ENCODE data around the gene CTPS1. TPM values are rescaled to one million over a fixed set of nuclear protein-coding genes. Genes with fewer than 3 reads are reported as not detected.

The CTPS1 gene, protein sequence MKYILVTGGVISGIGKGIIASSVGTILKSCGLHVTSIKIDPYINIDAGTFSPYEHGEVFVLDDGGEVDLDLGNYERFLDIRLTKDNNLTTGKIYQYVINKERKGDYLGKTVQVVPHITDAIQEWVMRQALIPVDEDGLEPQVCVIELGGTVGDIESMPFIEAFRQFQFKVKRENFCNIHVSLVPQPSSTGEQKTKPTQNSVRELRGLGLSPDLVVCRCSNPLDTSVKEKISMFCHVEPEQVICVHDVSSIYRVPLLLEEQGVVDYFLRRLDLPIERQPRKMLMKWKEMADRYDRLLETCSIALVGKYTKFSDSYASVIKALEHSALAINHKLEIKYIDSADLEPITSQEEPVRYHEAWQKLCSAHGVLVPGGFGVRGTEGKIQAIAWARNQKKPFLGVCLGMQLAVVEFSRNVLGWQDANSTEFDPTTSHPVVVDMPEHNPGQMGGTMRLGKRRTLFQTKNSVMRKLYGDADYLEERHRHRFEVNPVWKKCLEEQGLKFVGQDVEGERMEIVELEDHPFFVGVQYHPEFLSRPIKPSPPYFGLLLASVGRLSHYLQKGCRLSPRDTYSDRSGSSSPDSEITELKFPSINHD
- 10 to 100 TPM; 29.8 to 46.3 (median 35.8) TPM for total RNA-seq

DNA sequence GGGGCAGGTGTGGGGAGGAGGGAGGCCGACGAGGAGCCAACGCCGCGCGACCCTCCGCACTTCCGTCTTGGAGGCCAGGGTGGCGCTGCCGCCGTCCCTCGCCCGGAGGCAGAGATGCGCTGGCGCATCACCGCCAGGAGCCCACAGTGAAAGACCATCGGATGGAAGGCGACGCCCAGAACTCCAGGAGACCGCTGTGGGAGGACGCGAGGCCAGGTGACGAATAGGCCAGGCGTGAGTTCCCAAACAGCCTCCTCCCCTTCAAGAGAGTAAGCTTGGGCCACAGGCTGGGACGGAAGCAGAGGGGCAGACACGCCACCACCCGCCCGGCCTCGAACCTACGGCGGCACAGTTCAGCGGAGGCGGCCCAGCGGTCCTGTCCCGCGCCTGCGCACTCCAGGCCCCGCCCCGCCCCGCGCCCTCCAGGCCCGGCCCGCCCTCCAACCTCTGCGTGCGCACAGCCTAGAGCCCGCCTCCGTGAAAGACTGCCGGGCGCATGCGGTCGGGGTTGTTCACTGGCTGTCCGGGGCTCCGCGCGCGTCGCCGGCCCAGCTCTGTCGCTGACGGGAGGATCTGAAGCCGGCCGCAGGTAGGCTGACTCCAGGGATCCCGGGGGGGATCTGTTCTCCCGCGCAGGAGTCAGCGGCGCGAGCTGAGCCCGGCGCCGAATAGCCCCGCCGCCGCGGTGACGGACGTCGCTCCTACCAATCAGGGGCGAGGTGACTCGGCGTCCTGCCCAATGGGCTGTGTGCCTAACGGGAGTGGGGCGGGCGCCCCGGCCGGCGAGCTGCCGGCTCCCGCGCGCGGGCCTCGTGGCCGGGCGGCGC is at the start of gene CTPS1:
TSS of gene CTPS1 (plus strand) at position 456 of the 827 bp plus-strand sequence. CDS start 3,595 bp downstream, outside the sequence.
- DNase-seq (ENCODE audit: low spot score in 2 of 2) = peak; percentile 92 to 93
- Histone ChIP-seq H3K9me3 (no peaks in the 10 kb centered on the region), H3K36me3 (peaks cover 0 to 5% (median 0%) of the 10 kb centered on the region in 3 donors), H3K4me3 (peak within 1 kb of the TSS; percentile 42 to 90 (median 82)), H3K4me1 (peaks cover 0 to 50% (median 15%) of the 10 kb centered on the region in 4 donors), H3K27ac (peak within 1 kb of the TSS; percentile 73 to 96 (median 93)), H3K27me3 (no peaks in the 10 kb centered on the region)
- WGBS, 2 donors = 0 to 3% methylated on average over 35 to 92 of the region's 96 CpGs
- TF ChIP-seq, protein P1, sequence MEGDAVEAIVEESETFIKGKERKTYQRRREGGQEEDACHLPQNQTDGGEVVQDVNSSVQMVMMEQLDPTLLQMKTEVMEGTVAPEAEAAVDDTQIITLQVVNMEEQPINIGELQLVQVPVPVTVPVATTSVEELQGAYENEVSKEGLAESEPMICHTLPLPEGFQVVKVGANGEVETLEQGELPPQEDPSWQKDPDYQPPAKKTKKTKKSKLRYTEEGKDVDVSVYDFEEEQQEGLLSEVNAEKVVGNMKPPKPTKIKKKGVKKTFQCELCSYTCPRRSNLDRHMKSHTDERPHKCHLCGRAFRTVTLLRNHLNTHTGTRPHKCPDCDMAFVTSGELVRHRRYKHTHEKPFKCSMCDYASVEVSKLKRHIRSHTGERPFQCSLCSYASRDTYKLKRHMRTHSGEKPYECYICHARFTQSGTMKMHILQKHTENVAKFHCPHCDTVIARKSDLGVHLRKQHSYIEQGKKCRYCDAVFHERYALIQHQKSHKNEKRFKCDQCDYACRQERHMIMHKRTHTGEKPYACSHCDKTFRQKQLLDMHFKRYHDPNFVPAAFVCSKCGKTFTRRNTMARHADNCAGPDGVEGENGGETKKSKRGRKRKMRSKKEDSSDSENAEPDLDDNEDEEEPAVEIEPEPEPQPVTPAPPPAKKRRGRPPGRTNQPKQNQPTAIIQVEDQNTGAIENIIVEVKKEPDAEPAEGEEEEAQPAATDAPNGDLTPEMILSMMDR (IDR thresholded peaks at IDR 0.05) = no peak
- peak; percentile 59 to 68 for TF ChIP-seq POLR2A (IDR thresholded peaks at IDR 0.05)
- peak in 1 of 2 donors; percentile 84 for TF ChIP-seq EP300 (IDR thresholded peaks at IDR 0.05)

DNA sequence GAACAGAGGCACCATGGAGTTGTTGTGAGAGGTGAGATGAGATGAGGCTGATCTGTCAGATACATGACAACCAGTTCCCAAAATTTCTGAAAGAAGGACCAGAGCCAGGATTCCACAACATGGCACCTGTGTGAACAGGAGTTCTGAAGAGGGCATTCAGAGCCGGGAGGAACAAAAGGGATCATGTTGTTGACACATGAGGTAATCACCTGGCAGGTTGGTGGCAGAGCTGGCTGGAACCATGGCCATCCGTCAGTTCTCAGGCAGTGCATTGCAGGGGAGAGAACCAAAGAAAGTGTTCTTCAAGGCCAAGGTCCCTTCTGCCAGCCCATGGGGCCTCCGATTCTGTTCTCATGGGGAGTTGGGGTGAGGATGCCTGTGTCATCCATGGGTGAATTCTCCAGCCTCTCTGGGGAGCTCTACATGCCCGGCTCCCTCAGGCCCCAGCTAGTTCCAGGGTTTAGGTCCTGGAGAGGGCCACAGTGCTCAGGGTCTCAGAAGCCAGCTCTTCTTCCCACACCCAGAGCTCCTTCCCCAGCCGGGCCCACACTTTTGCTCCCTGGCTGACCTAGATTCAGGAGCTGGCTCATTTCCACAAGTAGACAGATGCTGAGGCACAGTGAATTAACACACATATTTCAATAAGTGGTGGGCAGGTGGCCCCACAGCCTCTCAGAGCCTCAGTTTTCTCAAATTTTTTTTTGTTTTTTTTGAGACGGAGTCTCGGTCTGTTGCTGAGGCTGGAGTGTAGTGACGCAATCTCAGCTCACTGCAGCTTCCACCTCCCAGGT is 49.1 kb upstream of the CTPS1 start:
- 79 to 81% methylated on average over 8 of the region's 8 CpGs for WGBS, 2 donors
- Histone ChIP-seq H3K27me3 (no peaks in the 10 kb centered on the region), H3K36me3 (no peaks in the 10 kb centered on the region), H3K4me3 (no peak overlapping the region), H3K9me3 (no peaks in the 10 kb centered on the region), H3K4me1 (no peaks in the 10 kb centered on the region), H3K27ac (no peak overlapping the region)
- DNase-seq (ENCODE audit: low spot score in 2 of 2) = no peak
- TF ChIP-seq POLR2A (IDR thresholded peaks at IDR 0.05) (no peak), EP300 (IDR thresholded peaks at IDR 0.05) (no peak)
- TF ChIP-seq, protein P1 (IDR thresholded peaks at IDR 0.05) = no peak

DNA sequence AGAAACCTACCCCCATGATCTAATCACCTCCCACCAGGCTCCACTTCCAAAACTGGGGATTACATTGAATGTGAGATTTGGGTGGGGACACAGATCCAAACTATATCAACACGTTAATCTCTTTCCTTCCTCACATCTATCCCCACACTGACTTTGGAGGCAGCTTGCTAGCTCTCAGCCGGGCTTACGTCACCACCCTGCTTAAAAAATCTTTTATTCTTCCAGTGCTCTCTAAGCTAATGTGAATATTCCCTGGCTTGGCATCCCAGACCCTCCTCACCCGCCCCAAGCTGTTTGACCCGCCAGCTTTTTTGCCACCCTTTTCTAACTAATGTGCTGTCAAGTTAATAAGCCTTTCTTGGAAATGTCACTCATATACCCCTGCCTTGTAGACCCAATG is 47.9 kb upstream of the CTPS1 start:
- H3K9me3 ChIP-seq = no peaks in the 10 kb centered on the region
- no peak for DNase-seq (ENCODE audit: low spot score in 2 of 2)
- H3K27me3 ChIP-seq = no peaks in the 10 kb centered on the region
- H3K36me3 ChIP-seq = no peaks in the 10 kb centered on the region
- no peak overlapping the region for H3K4me3 ChIP-seq
- WGBS, 2 donors = 82 to 84% methylated on average over 5 of the region's 5 CpGs
- no peak for TF ChIP-seq EP300 (IDR thresholded peaks at IDR 0.05)
- TF ChIP-seq, protein P1 (IDR thresholded peaks at IDR 0.05) = no peak
- TF ChIP-seq POLR2A (IDR thresholded peaks at IDR 0.05) = no peak
- no peak overlapping the region for H3K27ac ChIP-seq
- no peaks in the 10 kb centered on the region for H3K4me1 ChIP-seq

DNA sequence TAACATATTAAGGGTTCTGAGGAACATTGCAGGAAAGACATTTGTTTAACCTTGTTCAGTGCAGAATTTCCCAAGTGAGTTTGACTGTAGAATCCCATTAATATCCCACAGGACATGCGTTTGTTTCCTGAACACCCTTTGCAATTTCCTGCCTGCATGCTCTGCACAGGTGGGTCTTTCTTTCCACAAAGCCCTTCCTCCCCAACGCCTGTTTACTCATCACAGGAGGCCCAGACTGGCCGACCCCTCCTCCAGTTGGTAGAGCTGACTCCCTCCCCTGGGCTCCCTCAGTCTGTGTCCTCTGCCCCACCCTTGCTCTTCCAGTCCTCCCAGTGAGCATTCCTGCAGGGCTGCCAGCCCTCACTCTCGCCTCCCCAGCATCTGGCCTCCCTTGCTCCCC is 47.5 kb upstream of the CTPS1 start:
- TF ChIP-seq POLR2A (IDR thresholded peaks at IDR 0.05) = no peak
- TF ChIP-seq EP300 (IDR thresholded peaks at IDR 0.05) = no peak
- TF ChIP-seq, protein P1 (IDR thresholded peaks at IDR 0.05) = no peak
- H3K4me1 ChIP-seq = no peaks in the 10 kb centered on the region
- H3K27me3 ChIP-seq = no peaks in the 10 kb centered on the region
- H3K27ac ChIP-seq = no peak overlapping the region
- DNase-seq (ENCODE audit: low spot score in 2 of 2) = no peak
- H3K9me3 ChIP-seq = no peaks in the 10 kb centered on the region
- H3K36me3 ChIP-seq = no peaks in the 10 kb centered on the region
- H3K4me3 ChIP-seq = no peak overlapping the region
- 52 to 59% methylated on average over 4 of the region's 4 CpGs for WGBS, 2 donors
